GM21576 (cell line): ENCODE measurements around the gene POC1B.

Experiments
- ATAC-seq: cut with Tn5 transposase; IDR thresholded peaks from one replicate; pipeline ENCODE4 v1.9.1; 2021; ENCODE audit warnings: mild to moderate bottlenecking, moderate library complexity; ENCODE audit not compliant: unreplicated experiment

Gene POC1B

DNA sequence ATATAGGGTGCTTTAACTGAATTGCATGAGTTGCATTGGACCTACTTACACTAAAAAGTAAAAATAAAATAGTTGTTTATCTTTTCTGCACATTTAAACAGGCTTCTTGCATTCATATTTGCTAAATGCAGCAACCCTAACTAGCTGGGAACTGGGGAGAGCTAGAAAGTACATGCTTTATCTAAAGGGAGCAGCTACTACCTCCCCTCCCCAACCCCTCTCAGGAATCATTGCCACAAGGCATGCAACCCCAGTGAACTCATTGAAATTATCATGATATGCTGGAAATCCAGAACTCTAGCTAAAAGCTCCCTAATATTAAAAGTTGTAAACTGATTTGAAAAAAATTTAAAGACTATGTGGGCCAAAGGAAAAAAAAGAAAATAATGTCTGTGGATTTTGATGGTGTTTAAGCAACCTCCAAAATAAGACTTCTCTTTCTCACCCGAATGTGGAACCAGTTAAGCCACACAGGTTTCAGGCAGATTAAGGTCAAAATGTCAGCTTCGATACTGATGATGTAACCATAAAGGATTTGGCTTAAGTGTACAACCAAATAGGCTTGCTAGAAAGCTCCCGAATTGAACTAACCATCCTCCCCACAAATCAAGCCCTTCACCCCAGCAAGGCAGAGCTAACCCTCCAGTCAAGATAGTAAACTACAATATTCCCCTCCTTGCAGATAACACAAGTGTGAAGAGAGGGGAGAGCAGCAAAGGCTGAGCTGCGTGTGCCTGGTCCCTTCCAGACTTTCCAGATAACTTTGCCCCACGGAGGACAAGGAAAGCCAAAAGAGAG lies 13.8 kb upstream of the POC1B start:
- no peak for ATAC-seq

DNA sequence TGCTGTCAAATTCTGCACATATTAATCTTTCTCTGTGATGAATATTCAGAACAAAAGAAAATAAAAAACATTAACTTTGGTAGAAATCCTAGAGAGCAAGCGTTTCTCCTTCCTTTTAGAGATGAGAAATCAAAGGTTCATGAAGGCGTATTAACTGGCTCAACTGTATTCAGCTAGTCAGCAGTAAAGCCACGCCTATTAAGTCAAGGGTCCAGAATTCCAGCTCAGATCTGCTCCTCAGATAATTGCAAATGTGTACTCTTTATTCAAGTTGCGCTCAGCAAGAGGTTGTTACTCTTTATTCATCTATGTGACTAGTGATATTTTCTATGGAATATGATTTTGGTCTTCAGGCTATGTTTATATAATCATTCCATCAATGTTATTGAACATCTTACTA lies 13.1 kb upstream of the POC1B start:
- no peak for ATAC-seq

DNA sequence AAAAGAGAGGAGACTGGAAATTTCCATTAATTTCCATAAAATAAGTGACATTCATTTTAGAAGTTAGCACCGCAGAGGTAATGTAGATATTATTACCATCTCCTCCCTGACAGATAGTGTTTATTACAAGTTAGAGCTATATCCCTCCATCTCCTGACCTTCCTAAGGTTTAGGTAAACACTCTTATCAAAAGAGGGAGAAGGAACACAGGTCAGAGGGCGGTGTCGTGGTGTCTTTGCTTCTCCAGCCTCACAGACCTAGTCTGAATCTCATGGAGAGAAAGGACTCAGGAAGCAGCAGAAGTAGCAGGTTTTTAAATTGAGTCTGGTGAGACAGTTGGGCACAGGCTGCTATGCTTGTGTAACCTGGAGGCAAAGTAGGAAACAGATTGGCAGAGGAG lies 11.5 kb upstream of the POC1B start:
- ATAC-seq = no peak

DNA sequence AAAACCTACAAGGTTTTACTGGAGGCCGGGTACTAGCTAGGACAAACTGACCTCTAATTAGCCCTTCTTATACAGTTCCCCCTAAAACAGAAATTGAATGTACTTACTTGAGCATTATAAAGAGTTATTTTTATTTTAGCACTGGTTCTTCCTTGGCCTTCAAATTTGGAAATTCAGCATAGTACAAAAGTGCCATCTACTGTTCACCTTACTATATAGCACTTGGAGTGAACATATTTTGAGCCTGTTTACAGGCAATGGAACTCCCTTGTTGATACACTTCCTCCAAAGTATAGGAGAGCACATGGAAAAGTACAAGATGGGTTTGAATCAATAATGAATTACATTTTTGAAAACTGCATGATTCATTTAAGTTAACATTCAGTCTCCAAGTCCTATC lies 3.9 kb upstream of the POC1B start:
- no peak for ATAC-seq

DNA sequence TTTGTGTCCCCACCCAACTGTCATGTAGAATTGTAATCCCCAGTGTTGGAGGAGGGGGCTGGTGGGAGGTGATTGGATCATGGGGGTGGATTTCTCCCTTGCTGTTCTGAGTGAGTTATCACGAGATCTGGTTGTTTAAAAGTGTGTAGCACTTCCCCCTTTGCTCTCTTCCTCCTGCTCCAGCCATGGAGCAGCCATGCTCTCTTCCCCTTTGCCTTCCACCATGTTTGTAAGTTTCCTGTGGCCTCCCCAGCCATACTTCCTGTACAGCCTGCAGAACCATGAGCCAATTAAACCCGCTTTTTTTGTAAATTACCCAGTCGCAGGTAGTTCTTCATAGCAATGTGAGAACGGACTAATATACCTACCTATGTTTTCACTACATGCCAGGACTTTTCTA lies 2.6 kb upstream of the POC1B start:
- ATAC-seq = no peak

GRCh38 chr12:89525305-89525823 lies 483 bp downstream of the POC1B start:
- peak; percentile 21 for ATAC-seq

DNA sequence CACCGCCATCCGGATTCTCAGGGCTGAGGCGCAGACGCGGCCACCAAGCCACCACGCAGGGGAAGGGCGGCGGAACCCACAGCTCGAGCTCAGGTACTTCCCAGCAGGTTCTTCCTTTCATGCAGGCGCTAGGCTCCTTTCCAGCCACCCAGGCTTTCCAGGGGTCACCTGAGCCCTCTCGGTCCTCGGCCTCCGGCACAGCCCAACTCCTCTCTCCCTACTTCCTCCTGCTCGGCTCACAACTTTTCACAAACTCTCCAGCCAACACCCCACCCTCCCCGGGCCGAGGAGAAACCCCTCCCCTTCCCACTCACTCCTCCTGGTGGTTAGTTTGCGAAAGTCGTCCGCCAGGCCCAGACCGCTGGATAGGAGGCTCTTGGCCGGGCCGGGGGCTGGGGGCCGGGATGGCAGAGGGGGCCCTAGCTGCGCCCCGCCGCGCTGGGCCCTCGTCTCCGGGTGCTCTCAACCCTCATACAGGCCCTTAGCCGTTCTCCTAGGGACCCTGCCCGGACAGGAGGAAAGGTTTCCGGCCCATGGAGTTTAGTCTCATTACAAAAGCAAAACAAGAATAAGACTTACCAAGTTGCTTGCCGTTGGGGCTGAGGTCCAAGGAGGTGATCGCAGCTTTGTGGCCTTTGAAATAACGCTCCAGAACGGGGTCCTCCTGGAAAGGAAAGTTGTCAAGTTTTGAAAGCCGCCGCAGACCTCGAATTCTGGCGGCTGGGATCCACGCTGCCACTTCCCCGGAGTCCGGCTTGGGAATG lies 1.1 kb downstream of the POC1B start, which contains the start of gene GALNT4:
TSS of gene GALNT4 (minus strand) at position 256 of the 764 bp plus-strand sequence. CDS start at position 9, 247 bp downstream.
- ATAC-seq = peak; percentile 67

DNA sequence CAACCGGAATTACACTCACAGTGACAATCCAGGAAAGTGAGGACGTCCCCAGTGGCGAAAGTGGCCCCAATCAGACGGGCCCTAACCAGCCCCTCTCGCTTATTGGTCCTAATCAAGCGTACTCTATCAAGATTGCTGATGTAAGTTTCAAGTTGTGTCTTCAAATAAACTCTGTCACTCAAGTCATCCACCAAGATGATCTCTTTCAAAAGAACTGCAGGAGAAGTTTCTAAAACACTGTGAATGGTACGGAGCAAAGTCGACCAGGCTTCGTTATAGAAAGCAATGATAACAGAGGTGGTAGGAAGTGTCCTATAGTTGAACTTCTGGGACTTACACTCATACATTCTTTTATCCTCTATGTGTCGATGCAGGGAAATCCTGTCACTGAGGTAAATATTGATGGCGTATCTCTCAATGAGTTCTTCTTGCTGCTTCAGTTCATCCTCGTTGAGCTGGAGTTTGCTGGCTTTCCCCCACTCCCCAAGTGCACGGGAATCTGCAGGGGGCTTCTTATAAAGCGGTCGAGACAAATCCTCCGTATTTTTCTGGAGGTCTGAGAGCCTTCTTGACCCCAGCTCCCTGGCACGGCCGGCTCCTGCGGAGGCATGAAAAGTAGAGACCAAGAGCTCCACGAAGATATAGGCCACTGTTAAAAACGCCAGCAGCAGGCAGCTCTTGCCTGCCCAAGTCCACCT lies 1.9 kb downstream of the POC1B start:
- no peak for ATAC-seq

DNA sequence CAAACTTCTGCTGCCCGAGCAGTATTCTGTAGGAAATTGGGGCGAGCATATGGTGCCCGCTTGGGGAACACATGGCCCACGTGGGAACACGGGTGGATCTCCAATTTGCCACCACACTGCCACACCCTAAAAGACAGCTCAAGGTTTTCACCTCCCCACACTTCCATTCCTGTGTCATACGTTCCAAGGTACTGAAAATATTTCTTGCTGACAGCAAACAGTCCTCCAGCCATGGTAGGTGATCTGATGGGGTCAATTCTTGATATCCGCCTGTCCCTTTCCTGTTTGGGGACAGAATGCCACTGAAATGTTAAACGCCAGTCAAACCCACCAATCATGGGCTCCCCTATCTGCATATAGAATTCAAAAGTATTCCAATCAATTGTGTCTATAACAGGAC lies 2.5 kb downstream of the POC1B start:
- no peak for ATAC-seq

DNA sequence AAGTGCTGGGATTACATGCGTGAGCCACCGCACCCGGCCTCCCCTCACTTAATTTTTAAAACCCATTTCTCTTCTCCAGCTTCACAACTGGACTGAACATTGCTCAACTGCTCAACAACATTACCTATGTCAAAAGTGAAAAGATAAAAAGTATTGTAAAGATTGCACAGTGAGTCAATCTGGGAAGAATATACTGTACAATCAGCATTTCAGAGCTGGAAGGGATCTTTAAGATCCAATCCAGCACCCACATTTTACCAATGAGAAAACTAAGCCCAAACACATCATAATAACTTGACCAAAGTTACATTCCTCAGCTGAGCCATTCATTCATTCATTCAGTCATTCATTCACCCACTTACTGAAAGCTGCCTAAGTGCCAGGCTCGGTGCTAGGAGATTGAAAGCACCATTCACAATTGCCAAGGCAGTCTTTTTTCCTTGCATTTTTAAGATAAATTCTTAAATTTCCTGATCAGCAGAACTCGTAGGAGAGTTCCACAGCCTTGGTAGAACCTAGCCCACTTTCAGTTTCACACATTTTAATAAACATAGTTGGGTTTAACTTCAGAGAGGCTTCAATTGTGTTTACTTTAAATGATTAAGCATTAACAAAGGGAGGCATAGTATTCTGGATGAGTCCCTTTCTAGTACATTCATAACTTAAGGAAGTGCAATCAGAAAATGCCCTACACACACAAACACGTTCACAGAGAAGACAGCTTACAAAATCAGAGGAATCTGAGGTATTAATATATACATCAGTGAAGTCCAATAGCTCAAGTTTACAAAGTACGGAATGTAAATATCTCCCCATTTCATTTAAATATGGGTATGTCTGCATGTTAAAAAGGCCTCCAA lies 4.3 kb downstream of the POC1B start:
- ATAC-seq = no peak

DNA sequence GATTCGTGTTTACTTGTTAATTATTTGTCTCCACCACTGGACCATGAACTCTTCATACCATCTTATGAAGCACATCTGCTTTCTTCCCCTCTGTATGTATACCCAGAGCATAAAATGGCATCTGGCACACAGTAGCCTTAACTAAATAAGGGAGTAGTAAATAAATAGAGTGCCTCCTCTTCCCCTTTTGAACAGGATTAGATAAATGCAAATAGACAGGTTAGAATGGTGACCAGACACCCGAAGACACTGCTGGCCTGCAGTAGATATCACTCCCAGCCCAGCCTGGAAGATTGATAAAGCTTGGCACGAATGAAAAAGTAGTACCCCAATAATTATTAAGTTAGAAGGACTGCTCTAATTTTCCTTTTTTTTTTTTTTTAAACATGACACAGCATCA lies 8.1 kb downstream of the POC1B start:
- no peak for ATAC-seq

- no peak for ATAC-seq
Measured at GRCh38 chr12:89516633-89517032, 9.2 kb downstream of the POC1B start.

- ATAC-seq = peak; percentile 92
Measured at GRCh38 chr12:89514751-89515150, 11.1 kb downstream of the POC1B start.

GRCh38 chr12:89513544-89513943 lies 12.3 kb downstream of the POC1B start:
- no peak for ATAC-seq

GRCh38 chr12:89507015-89507824 lies 18.6 kb downstream of the POC1B start:
- no peak for ATAC-seq

DNA sequence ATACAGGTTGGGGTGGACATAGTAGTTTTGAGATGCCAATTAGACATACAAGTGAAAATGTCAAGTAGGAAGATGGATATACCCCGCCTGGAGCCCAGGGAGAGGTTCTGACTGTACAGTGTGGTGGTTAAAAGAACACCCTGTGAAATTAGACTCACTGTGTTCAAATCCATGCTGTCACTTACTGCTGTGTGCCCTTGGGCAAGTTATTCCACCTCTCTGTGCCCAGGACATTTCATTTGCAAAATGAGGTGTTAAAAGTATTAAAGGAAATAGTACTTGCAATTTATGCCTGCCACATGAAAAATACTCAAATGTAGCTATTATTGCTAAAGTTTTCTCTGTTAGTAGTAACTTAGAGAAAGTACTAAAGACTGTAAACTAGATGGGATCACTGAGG lies 19.8 kb downstream of the POC1B start:
- ATAC-seq = no peak

- ATAC-seq = no peak
Measured at GRCh38 chr12:89504560-89505346, 21.1 kb downstream of the POC1B start.

DNA sequence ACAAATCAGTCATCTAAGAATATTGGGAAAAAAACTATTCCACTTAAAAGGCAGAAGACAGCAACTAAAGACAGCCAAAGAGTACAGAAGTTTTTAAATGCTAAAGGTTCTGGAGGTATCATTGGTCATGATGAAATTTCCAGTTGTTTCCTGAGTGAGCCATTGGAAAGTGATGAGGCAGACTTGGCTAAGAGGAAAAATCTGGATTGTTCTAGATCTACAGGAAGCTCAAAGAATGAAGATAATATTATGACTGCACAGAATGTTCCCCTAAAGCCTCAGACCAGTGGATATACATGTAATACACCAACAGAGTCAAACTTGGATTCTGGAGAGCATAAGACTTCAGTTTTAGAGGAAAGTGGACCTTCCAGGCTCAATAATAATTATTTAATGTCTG lies 24.1 kb downstream of the POC1B start:
- no peak for ATAC-seq

GRCh38 chr12:89499857-89500256 lies 26.0 kb downstream of the POC1B start:
- ATAC-seq = no peak
